GM19035 (cell line): Measurements from ENCODE around the gene ENPP7.

Experiments
- ATAC-seq: cut with Tn5 transposase; IDR thresholded peaks from one replicate; pipeline ENCODE4 v1.9.1; 2021; ENCODE audit not compliant: unreplicated experiment

ENPP7 gene

GRCh38 chr17:79776376-79777119 lies 45.8 kb downstream of the ENPP7 start:
- ATAC-seq = no peak

- ATAC-seq = peak; percentile 34
These were observed 46.6 kb downstream of the ENPP7 start for GRCh38 chr17:79777120-79777893.

- ATAC-seq = peak; percentile 78
These were observed 47.3 kb downstream of the ENPP7 start, which contains the start of gene CBX2 for GRCh38 chr17:79777894-79778503. Gene CBX2 (plus strand): TSS chr17:79778148. CDS start chr17:79778236, 88 bp downstream.

GRCh38 chr17:79778504-79779083 lies 47.9 kb downstream of the ENPP7 start:
- ATAC-seq = no peak

GRCh38 chr17:79779084-79779529 lies 48.4 kb downstream of the ENPP7 start:
- ATAC-seq = no peak

GRCh38 chr17:79779661-79780365 lies 49.1 kb downstream of the ENPP7 start:
- ATAC-seq = no peak

- no peak for ATAC-seq
These were observed 50.4 kb downstream of the ENPP7 start for GRCh38 chr17:79781012-79781650.

- ATAC-seq = no peak
These were observed 51.2 kb downstream of the ENPP7 start for GRCh38 chr17:79781736-79782575.

- ATAC-seq = no peak
These were observed 53.1 kb downstream of the ENPP7 start for GRCh38 chr17:79783891-79784290.

GRCh38 chr17:79784353-79785016 lies 53.7 kb downstream of the ENPP7 start:
- no peak for ATAC-seq

GRCh38 chr17:79785017-79785899 lies 54.5 kb downstream of the ENPP7 start:
- ATAC-seq = no peak

GRCh38 chr17:79785900-79786810 lies 55.4 kb downstream of the ENPP7 start:
- ATAC-seq = no peak

- no peak for ATAC-seq
These were observed 56.3 kb downstream of the ENPP7 start for GRCh38 chr17:79786930-79787643.

- ATAC-seq = no peak
These were observed 57.7 kb downstream of the ENPP7 start for GRCh38 chr17:79788455-79788854.

GRCh38 chr17:79788989-79789942 lies 58.5 kb downstream of the ENPP7 start:
- no peak for ATAC-seq
